Neural progenitor cell (in vitro differentiated cells): ENCODE results near the gene VWF.

Source experiments
- EZH2 ChIP-seq: fragments of 200-600 bp; sonication (generic); IDR thresholded peaks from 2 replicates; pipeline ENCODE4 v1.6.1; 2017; ENCODE audit warnings: antibody characterized with exemption, mild to moderate bottlenecking, moderate library complexity
- TF ChIP-seq, protein P1 (sequence below): fragments of 200-600 bp; sonication (generic); IDR thresholded peaks from 2 replicates; pipeline ENCODE4 v1.5.1; 2017; ENCODE audit warnings: antibody characterized with exemption, mild to moderate bottlenecking

GRCh38 chr12:5989621-5990020 lies 134.8 kb downstream of the VWF start:
- no peak for TF ChIP-seq EZH2
- TF ChIP-seq, protein P1, sequence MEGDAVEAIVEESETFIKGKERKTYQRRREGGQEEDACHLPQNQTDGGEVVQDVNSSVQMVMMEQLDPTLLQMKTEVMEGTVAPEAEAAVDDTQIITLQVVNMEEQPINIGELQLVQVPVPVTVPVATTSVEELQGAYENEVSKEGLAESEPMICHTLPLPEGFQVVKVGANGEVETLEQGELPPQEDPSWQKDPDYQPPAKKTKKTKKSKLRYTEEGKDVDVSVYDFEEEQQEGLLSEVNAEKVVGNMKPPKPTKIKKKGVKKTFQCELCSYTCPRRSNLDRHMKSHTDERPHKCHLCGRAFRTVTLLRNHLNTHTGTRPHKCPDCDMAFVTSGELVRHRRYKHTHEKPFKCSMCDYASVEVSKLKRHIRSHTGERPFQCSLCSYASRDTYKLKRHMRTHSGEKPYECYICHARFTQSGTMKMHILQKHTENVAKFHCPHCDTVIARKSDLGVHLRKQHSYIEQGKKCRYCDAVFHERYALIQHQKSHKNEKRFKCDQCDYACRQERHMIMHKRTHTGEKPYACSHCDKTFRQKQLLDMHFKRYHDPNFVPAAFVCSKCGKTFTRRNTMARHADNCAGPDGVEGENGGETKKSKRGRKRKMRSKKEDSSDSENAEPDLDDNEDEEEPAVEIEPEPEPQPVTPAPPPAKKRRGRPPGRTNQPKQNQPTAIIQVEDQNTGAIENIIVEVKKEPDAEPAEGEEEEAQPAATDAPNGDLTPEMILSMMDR: no peak
